Type B pancreatic cell (in vitro differentiated cells): ENCODE measurements around the gene YWHAQ. TPM values are rescaled to one million over a fixed set of nuclear protein-coding genes. Genes with fewer than 3 reads are reported as not detected.
"Not testable (repeated sequence)": the region's sequence is repeated elsewhere in the genome, so short reads cannot be mapped to it uniquely, and the experiment has no call there.

Experiments
- DNase-seq: peaks from one replicate; pipeline ENCODE4 v3.0.0; 2021; ENCODE audit warnings: mixed read lengths; ENCODE audit not compliant: unreplicated experiment; ENCODE audit errors: extremely low spot score
- H3K27ac Mint-ChIP-seq: 2 replicates; pipeline ENCODE4 v1.8.0; 2021; ENCODE audit warnings: mild to moderate bottlenecking, mixed read lengths
- H3K27me3 Mint-ChIP-seq: 2 replicates; pipeline ENCODE4 v1.8.0; 2021; ENCODE audit warnings: mixed read lengths
- H3K36me3 Mint-ChIP-seq: 2 replicates; pipeline ENCODE4 v1.8.0; 2021; ENCODE audit warnings: mixed read lengths
- H3K4me1 Mint-ChIP-seq: one replicate; pipeline ENCODE4 v1.8.0; 2021; ENCODE audit warnings: mixed read lengths; ENCODE audit not compliant: unreplicated experiment
- H3K4me3 Mint-ChIP-seq: 2 replicates; pipeline ENCODE4 v1.8.0; 2021; ENCODE audit warnings: mild to moderate bottlenecking, mixed read lengths
- H3K9me3 Mint-ChIP-seq: 2 replicates; pipeline ENCODE4 v1.8.0; 2021; ENCODE audit warnings: mixed read lengths
- total RNA-seq: library from RNA; stranded (reverse); gene quantifications from 2 replicates; pipeline ENCODE4 v1.2.1, GENCODE V29; 2021; ENCODE audit warnings: low replicate concordance
- TF ChIP-seq, protein P1 (sequence below): fragments of 200-600 bp; sonication (generic); conservative IDR thresholded peaks from 2 replicates; pipeline ENCODE4 v1.5.0; 2021; ENCODE audit warnings: antibody characterized with exemption, mild to moderate bottlenecking

The YWHAQ gene
- total RNA-seq, 1 donor from 2014 or later, result 354 TPM

DNA sequence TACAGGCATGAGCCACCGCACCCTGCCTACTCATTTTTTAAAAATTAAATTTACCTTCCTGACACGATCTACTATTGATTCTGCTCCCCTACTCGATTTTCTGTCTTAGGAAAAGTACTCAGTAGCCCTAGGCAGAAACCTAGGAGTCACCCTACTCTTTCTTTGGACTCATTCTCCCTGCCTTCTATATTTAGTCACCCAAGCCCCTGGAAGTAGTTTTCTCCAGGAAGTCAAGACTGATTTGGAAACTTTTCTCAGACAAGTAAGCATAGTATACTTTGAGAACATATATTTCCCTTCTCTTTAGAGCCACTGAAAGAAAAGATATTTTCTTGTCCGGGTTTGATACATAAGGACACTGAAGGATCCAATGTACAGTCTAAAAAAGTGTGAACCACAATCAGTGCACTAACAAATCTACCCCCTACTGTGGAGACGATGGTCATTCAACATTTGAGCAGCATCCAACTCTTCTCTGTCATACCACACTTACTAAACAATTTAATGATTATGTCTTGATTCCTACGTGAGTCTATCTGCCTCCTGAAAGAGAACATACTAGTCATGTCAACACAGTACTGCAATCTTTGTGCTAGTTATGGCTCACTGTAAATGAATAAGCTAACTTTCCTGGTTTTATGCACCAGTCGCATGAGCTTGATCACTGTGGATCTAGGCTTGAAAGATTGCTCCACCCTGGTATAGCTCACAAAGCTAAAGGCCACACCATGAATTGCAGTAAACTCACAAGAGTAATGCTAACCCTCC, 19.8 kb downstream of the YWHAQ start:
- Mint-ChIP-seq H3K4me3 (no peak overlapping the region), H3K36me3 (peaks cover 28% of the 10 kb centered on the region), H3K9me3 (peaks cover 5% of the 10 kb centered on the region), H3K27me3 (no peaks in the 10 kb centered on the region), H3K27ac (peak overlapping the region; percentile 19), H3K4me1 (peaks cover 59% of the 10 kb centered on the region)
- DNase-seq, result no peak
- TF ChIP-seq, protein P1, sequence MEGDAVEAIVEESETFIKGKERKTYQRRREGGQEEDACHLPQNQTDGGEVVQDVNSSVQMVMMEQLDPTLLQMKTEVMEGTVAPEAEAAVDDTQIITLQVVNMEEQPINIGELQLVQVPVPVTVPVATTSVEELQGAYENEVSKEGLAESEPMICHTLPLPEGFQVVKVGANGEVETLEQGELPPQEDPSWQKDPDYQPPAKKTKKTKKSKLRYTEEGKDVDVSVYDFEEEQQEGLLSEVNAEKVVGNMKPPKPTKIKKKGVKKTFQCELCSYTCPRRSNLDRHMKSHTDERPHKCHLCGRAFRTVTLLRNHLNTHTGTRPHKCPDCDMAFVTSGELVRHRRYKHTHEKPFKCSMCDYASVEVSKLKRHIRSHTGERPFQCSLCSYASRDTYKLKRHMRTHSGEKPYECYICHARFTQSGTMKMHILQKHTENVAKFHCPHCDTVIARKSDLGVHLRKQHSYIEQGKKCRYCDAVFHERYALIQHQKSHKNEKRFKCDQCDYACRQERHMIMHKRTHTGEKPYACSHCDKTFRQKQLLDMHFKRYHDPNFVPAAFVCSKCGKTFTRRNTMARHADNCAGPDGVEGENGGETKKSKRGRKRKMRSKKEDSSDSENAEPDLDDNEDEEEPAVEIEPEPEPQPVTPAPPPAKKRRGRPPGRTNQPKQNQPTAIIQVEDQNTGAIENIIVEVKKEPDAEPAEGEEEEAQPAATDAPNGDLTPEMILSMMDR, result no peak

DNA sequence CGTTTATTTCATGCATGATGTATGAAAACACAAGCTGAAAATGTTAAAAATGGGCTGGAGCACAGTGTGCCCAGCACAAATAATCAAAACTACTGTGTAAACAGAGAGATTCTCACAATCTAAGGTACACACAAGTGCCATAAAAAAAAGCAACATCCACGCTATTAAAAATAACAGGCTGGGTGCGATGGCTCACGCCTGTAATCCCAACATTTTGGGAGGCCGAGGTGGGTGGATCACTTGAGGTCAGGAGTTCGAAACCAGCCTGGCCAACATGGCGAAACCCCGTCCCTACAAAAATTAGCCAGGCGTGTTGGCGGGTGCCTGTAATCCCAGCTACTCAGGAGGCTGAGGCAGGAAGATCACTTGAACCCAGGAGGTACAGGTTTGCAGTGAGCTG, 22.3 kb downstream of the YWHAQ start:
- H3K4me3 Mint-ChIP-seq, H3K27me3 Mint-ChIP-seq, DNase-seq, H3K9me3 Mint-ChIP-seq: not testable (repeated sequence)
- peaks cover 40% of the 10 kb centered on the region for H3K4me1 Mint-ChIP-seq
- H3K27ac Mint-ChIP-seq, result peak overlapping the region; percentile 89
- H3K36me3 Mint-ChIP-seq, result peaks cover 28% of the 10 kb centered on the region

DNA sequence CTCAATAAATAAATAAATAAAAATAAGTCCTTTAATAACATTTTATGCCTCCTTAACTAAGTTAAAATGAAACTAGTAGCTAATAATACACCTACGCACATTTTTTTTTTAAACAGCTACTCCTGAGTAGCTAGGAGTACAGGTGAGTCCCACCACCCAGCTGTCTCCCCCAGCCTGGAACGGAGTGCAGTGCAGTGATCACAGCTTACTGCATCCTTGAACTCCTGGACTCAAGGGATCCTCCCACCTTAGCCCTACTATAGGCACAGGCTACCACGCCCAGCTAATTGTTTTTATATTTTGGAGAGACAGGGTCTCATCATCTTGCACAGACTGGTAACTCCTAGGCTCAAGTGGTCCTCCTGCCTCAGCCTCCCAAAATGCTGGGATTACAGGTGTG, 28.4 kb downstream of the YWHAQ start:
- no peak overlapping the region for H3K4me3 Mint-ChIP-seq
- no peaks in the 10 kb centered on the region for H3K27me3 Mint-ChIP-seq
- H3K4me1 Mint-ChIP-seq, result no peaks in the 10 kb centered on the region
- no peak overlapping the region for H3K27ac Mint-ChIP-seq
- peaks cover 51% of the 10 kb centered on the region for H3K36me3 Mint-ChIP-seq
- DNase-seq, result no peak
- peaks cover 15% of the 10 kb centered on the region for H3K9me3 Mint-ChIP-seq
- TF ChIP-seq, protein P1, result no peak

DNA sequence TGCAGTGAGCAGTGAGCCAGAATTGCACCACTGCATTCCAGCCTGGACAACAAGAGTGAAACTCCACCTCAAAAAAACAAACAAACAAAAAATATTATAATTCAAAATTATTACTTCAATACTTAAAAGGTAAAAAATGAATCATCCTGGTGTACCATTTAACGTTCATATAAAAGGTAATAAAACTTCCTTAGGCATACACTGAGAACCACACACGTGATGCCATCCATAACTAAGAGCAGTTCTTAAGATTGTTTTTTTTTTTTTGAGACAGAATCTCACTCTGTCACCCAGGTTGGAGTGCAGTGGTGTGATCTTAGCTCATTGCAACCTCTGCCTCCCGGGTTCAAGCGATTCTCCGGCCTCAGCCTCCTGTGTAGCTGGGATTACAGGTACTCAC, 29.4 kb downstream of the YWHAQ start:
- Mint-ChIP-seq H3K27ac (no peak overlapping the region), H3K36me3 (peaks cover 54% of the 10 kb centered on the region), H3K27me3 (no peaks in the 10 kb centered on the region), H3K9me3 (peaks cover 15% of the 10 kb centered on the region), H3K4me3 (no peak overlapping the region), H3K4me1 (no peaks in the 10 kb centered on the region)
- DNase-seq, result no peak
- TF ChIP-seq, protein P1, result no peak

DNA sequence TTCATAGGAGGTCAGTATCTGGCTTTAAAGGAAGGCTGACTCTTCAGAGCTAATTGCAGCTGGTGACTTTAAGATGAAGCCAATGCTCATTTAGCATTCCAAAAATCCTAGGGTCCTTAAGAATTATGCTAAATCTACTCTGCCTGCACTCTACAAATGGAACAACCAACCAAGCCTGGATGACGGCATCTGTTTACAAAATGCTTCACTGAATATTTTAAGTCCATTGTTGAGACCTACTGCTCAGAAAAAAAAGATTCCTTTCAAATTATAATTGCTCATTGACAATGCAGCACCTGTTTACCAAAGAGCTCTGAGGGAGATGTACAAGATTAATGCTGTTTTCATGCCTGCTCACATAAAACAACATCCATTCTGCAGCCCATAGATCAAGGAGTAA, 31.4 kb downstream of the YWHAQ start:
- Mint-ChIP-seq H3K27ac (no peak overlapping the region), H3K36me3 (peaks cover 48% of the 10 kb centered on the region), H3K4me1 (peaks cover 10% of the 10 kb centered on the region), H3K27me3 (no peaks in the 10 kb centered on the region), H3K9me3 (peaks cover 15% of the 10 kb centered on the region), H3K4me3 (no peak overlapping the region)
- DNase-seq, result no peak
- TF ChIP-seq, protein P1, result no peak

DNA sequence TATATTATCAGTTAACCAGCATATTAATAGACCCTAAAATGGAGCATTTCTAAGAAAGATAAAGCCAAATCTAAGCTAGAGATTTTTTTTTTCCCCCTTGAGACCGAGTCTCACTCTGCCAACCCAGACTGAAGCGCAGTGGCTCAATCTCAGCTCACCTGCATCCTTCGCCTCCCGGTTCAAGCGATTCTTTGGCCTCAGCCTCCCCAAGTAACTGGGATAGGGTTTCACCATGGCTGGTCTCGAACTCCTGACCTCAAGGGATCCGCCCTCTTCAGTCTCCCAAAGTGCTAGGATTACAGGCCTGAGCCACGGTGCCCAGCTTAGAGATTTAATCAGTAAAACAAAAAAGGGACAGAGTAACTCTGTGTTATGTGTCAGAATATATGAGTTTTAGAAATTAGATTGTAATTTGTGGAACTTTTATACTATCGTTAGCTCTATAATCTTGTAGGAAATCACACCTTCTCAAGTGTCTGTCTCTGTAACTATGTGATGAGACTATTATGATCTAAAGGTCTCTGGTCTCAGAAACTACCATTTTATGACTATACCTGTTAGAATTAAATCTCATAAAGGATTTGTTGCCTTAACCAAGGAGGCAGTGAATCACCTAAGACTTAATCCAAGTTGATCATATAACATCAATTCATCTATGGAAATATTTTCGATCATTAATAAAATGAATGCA, 34.0 kb downstream of the YWHAQ start:
- Mint-ChIP-seq H3K36me3 (peaks cover 42% of the 10 kb centered on the region), H3K4me1 (peaks cover 12% of the 10 kb centered on the region), H3K4me3 (no peak overlapping the region), H3K9me3 (peaks cover 15% of the 10 kb centered on the region), H3K27ac (no peak overlapping the region), H3K27me3 (no peaks in the 10 kb centered on the region)
- TF ChIP-seq, protein P1, result no peak
- DNase-seq, result no peak
